HEK293 (cell line): ENCODE measurements around the gene ADAMTS14.

ENCODE experiments used
- CTCF ChIA-PET: fragments of 350-600 bp; formaldehyde crosslinking; extraction: SDS; loops from one replicate; lab custom pipeline; 2021; ENCODE audit warnings: antibody characterized with exemption; lab: Yijun Ruan, JAX
- POLR2A ChIA-PET: fragments of 300-600 bp; formaldehyde crosslinking; extraction: SDS; loops from one replicate; lab custom pipeline; 2020; ENCODE audit warnings: antibody characterized with exemption, inconsistent platforms; lab: Yijun Ruan, JAX
- H3K27ac ChIP-seq: fragments of 200-500 bp; sonication (Bioruptor generic); 2 replicates; pipeline ENCODE4 v1.5.1; 2014; ENCODE audit warnings: low read depth, low read length, control low read depth, inconsistent platforms; ENCODE audit errors: extremely low read depth
- H3K36me3 ChIP-seq, 2 experiments: fragments of 200-500 bp in 1 of 2; sonication (Bioruptor generic) in 1 of 2; 1 replicate in 1 of 2; 2 replicates in 1 of 2; pipeline ENCODE4 v1.5.1; 2014 to 2017; ENCODE audit warnings: inconsistent platforms in 2 of 2, low read length in 2 of 2; ENCODE audit not compliant: control insufficient read depth in 2 of 2, insufficient read depth in 1 of 2
- H3K4me1 ChIP-seq: fragments of 200-500 bp; sonication (Bioruptor generic); 2 replicates; pipeline ENCODE4 v1.5.1; 2014; ENCODE audit warnings: mild to moderate bottlenecking, low read length, inconsistent platforms; ENCODE audit not compliant: control insufficient read depth, insufficient read depth
- H3K4me3 ChIP-seq: 2 replicates; pipeline ENCODE4 v1.5.1; 2011; ENCODE audit warnings: low read depth, mild to moderate bottlenecking, control low read depth, low read length, moderate library complexity
- H3K9me3 ChIP-seq: fragments of 200-500 bp; sonication (Bioruptor generic); 2 replicates; pipeline ENCODE4 v1.5.1; 2014; ENCODE audit warnings: low read depth, low read length, inconsistent platforms; ENCODE audit not compliant: control insufficient read depth, insufficient read depth
- EGR2 ChIP-seq: fragments of 450-650 bp; formaldehyde crosslinking; IDR thresholded peaks from 2 replicates; pipeline ENCODE4 v1.5.1; 2016; ENCODE audit warnings: low read depth, missing biosample characterization, missing genetic modification characterization
- GLI2 ChIP-seq: fragments of 450-650 bp; formaldehyde crosslinking; IDR thresholded peaks from 2 replicates; pipeline ENCODE4; 2017; ENCODE audit warnings: missing biosample characterization, missing genetic modification characterization, low read depth, borderline replicate concordance
- HOXA7 ChIP-seq: sonication (generic); formaldehyde crosslinking; IDR thresholded peaks from 2 replicates; pipeline ENCODE4 v1.8.1; 2022; ENCODE audit warnings: missing genetic modification reagents, borderline replicate concordance
- INSM2 ChIP-seq: fragments of 450-650 bp; formaldehyde crosslinking; IDR thresholded peaks from 2 replicates; pipeline ENCODE4 v1.5.1; 2016; ENCODE audit warnings: missing biosample characterization, missing genetic modification characterization
- KLF10 ChIP-seq: fragments of 450-650 bp; IDR thresholded peaks from 2 replicates; pipeline ENCODE4 v1.5.1; 2018; ENCODE audit warnings: missing biosample characterization, mild to moderate bottlenecking, missing genetic modification characterization
- PATZ1 ChIP-seq: fragments of 450-650 bp; formaldehyde crosslinking; IDR thresholded peaks from 2 replicates; pipeline ENCODE4 v1.5.1; 2016; ENCODE audit warnings: missing biosample characterization, missing genetic modification characterization
- PRDM10 ChIP-seq: fragments of 450-650 bp; formaldehyde crosslinking; IDR thresholded peaks from 2 replicates; pipeline ENCODE4 v1.5.1; 2016; ENCODE audit warnings: missing biosample characterization, missing genetic modification characterization
- SETDB1 ChIP-seq: IDR thresholded peaks from one replicate; pipeline ENCODE4 v1.6.1; 2017; ENCODE audit warnings: mild to moderate bottlenecking, low read length, moderate library complexity, mixed read lengths; ENCODE audit not compliant: insufficient read length
- TRIM28 ChIP-seq: IDR thresholded peaks from 2 replicates; pipeline ENCODE4 v1.6.1; 2011; ENCODE audit warnings: low read length, control low read depth, borderline replicate concordance
- ZBTB49 ChIP-seq: fragments of 450-650 bp; formaldehyde crosslinking; IDR thresholded peaks from 2 replicates; pipeline ENCODE4 v1.5.1; 2016; ENCODE audit warnings: missing biosample characterization, missing genetic modification characterization, low read depth
- ZIC2 ChIP-seq: fragments of 450-650 bp; formaldehyde crosslinking; IDR thresholded peaks from 2 replicates; pipeline ENCODE4 v1.5.1; 2016; ENCODE audit warnings: missing biosample characterization, missing genetic modification characterization
- ZNF174 ChIP-seq: fragments of 450-650 bp; formaldehyde crosslinking; IDR thresholded peaks from 2 replicates; pipeline ENCODE4 v1.5.0; 2017; ENCODE audit warnings: missing biosample characterization, mild to moderate bottlenecking, missing genetic modification characterization
- ZNF202 ChIP-seq: fragments of 450-650 bp; formaldehyde crosslinking; IDR thresholded peaks from 2 replicates; pipeline ENCODE4 v1.5.1; 2016; ENCODE audit warnings: missing biosample characterization, missing genetic modification characterization, borderline replicate concordance
- ZNF24 ChIP-seq: fragments of 450-650 bp; formaldehyde crosslinking; IDR thresholded peaks from 2 replicates; pipeline ENCODE4 v1.5.1; 2016; ENCODE audit warnings: missing biosample characterization, missing genetic modification characterization
- ZNF274 ChIP-seq, 2 experiments: fragments of 200-500 bp in 1 of 2; fragments of 450-650 bp in 1 of 2; sonication (Bioruptor generic) in 1 of 2; formaldehyde crosslinking in 1 of 2; IDR thresholded peaks; 2 replicates each; pipeline versions ENCODE4 v1.5.1 to v1.6.1; 2014 to 2016; ENCODE audit warnings: borderline replicate concordance in 1 of 2, inconsistent platforms in 1 of 2, low read length in 1 of 2, missing biosample characterization in 1 of 2, missing genetic modification characterization in 1 of 2
- ZNF302 ChIP-seq: fragments of 450-650 bp; formaldehyde crosslinking; IDR thresholded peaks from 2 replicates; pipeline ENCODE4 v1.5.1; 2016; ENCODE audit warnings: missing biosample characterization, missing genetic modification characterization, low read depth
- ZNF311 ChIP-seq: fragments of 450-650 bp; formaldehyde crosslinking; IDR thresholded peaks from 2 replicates; pipeline ENCODE4 v1.5.1; 2017; ENCODE audit warnings: missing biosample characterization, missing genetic modification characterization, borderline replicate concordance
- ZNF433 ChIP-seq: fragments of 450-650 bp; formaldehyde crosslinking; IDR thresholded peaks from 2 replicates; pipeline ENCODE4 v1.5.1; 2016; ENCODE audit warnings: missing biosample characterization, missing genetic modification characterization, low read depth
- ZNF449 ChIP-seq: fragments of 450-650 bp; formaldehyde crosslinking; IDR thresholded peaks from 2 replicates; pipeline ENCODE4 v1.5.1; 2017; ENCODE audit warnings: missing biosample characterization, mild to moderate bottlenecking, missing genetic modification characterization, moderate library complexity
- ZNF560 ChIP-seq: fragments of 450-650 bp; formaldehyde crosslinking; IDR thresholded peaks from 2 replicates; pipeline ENCODE4 v1.5.1; 2017; ENCODE audit warnings: missing biosample characterization, missing genetic modification characterization, borderline replicate concordance
- ZNF777 ChIP-seq: fragments of 450-650 bp; formaldehyde crosslinking; IDR thresholded peaks from 2 replicates; pipeline ENCODE4 v1.5.1; 2017; ENCODE audit warnings: missing biosample characterization, missing genetic modification characterization, borderline replicate concordance
- ZSCAN23 ChIP-seq: fragments of 450-650 bp; formaldehyde crosslinking; IDR thresholded peaks from 2 replicates; pipeline ENCODE4 v1.5.1; 2016; ENCODE audit warnings: missing biosample characterization, missing genetic modification characterization

The ADAMTS14 gene

GRCh38 chr10:70698211-70698610 lies 25.9 kb downstream of the ADAMTS14 start (continued):
- TF ChIP-seq ZNF274 (IDR thresholded peaks at IDR 0.05; ENCODE audit: low read length) (no peak), ZNF274 (tag by site-specific recombination; IDR thresholded peaks at IDR 0.05; ENCODE audit: borderline replicate concordance) (no peak), PATZ1 (tag by site-specific recombination) (no peak), INSM2 (no peak)
- TF ChIP-seq, all 188 proteins: peak for 0

GRCh38 chr10:70699063-70699658 lies 26.9 kb downstream of the ADAMTS14 start:
- no peaks in the 10 kb centered on the region for H3K9me3 ChIP-seq
- no peak overlapping the region for H3K27ac ChIP-seq
- CTCF ChIA-PET, result no interaction called here
- H3K4me3 ChIP-seq, result no peak overlapping the region
- no peaks in the 10 kb centered on the region for H3K4me1 ChIP-seq
- H3K36me3 ChIP-seq, result no peaks in the 10 kb centered on the region
- POLR2A ChIA-PET, result no interaction called here
- TF ChIP-seq ZNF777 (tag by site-specific recombination) (no peak), ZNF174 (tag by site-specific recombination) (no peak), ZNF302 (tag by site-specific recombination) (no peak), ZNF202 (tag by site-specific recombination) (no peak), PRDM10 (no peak), SETDB1 (no peak), EGR2 (tag by site-specific recombination) (no peak), ZIC2 (no peak), ZNF311 (tag by site-specific recombination) (no peak), ZSCAN23 (tag by site-specific recombination) (no peak), KLF10 (tag by site-specific recombination) (no peak), ZNF24 (no peak), TRIM28 (no peak), ZNF449 (tag by site-specific recombination) (no peak), ZNF560 (tag by site-specific recombination) (no peak), ZNF433 (no peak), GLI2 (no peak), ZBTB49 (tag by site-specific recombination) (no peak), HOXA7 (CRISPR knock-in tag) (no peak)
